Activated naive CD8-positive, alpha-beta T cell treated with anti-CD3 and anti-CD28 coated beads, Interleukin-2, amount 10 ng/mL, durations not matched to agents 7 days and 5 days (primary cell): ENCODE measurements around the gene TEKT3. TPM values are rescaled to one million over a fixed set of nuclear protein-coding genes. Genes with fewer than 3 reads are reported as not detected.

ENCODE experiments used
- ATAC-seq: fragments of 150-1000 bp; cut with Tn5 transposase; one replicate; pipeline ENCODE4 v1.10.0; 2021; ENCODE audit warnings: low read depth, moderate library complexity
- POLR2A ChIA-PET: fragments of 350-600 bp; sonication (Branson Sonifier 250); formaldehyde crosslinking; loops from one replicate; lab custom pipeline; 2021; ENCODE audit warnings: antibody characterized with exemption; lab: Charles Lee
- DNase-seq: peaks from one replicate; pipeline ENCODE4 v3.0.0; 2021
- H3K27ac Mint-ChIP-seq: one replicate; pipeline ENCODE4 v1.8.0; 2022; ENCODE audit warnings: mild to moderate bottlenecking, mixed read lengths
- H3K27me3 Mint-ChIP-seq: one replicate; pipeline ENCODE4 v1.8.0; 2022; ENCODE audit warnings: mild to moderate bottlenecking, moderate library complexity, mixed read lengths
- H3K36me3 Mint-ChIP-seq: one replicate; pipeline ENCODE4 v1.8.0; 2021; ENCODE audit warnings: mild to moderate bottlenecking, mixed read lengths
- H3K4me1 Mint-ChIP-seq: one replicate; pipeline ENCODE4 v1.8.0; 2021; ENCODE audit warnings: mixed read lengths
- H3K4me3 Mint-ChIP-seq: one replicate; pipeline ENCODE4 v1.8.0; 2022; ENCODE audit warnings: mild to moderate bottlenecking, moderate library complexity, mixed read lengths
- H3K9me3 Mint-ChIP-seq: one replicate; pipeline ENCODE4 v1.8.0; 2021; ENCODE audit warnings: mixed read lengths
- total RNA-seq, 2 experiments: library from RNA; stranded (reverse); gene quantifications; one replicate each; pipeline ENCODE4 v1.2.3, GENCODE V29; 2021

Gene TEKT3
- total RNA-seq, 2 experiments from 2014 or later, result not detected

DNA sequence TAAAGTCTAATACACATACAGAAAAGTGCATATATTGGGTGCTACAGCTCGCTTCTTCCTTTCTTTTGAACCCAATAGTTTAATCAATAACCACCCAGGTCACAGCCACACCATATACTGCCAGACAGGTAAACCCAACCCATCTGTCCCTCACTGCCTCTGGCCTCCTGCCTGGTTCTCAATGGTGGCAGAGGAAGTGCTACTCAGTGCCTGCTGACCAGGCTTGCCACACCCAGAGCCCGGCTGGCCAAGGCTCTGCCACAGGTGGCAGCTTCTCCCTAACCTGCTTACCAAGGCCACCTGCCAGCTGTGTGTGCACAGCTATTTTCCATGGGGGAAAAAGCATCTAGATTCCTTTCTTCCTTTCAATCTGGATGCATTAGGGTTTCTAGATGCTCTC, 76.9 kb downstream of the TEKT3 start:
- POLR2A ChIA-PET, result no interaction called here
- H3K36me3 Mint-ChIP-seq, result no peaks in the 10 kb centered on the region
- H3K27me3 Mint-ChIP-seq, result peaks cover 75% of the 10 kb centered on the region
- peaks cover 10% of the 10 kb centered on the region for H3K4me1 Mint-ChIP-seq
- H3K27ac Mint-ChIP-seq, result no peak overlapping the region
- ATAC-seq, result no peak
- no peak for DNase-seq
- no peak overlapping the region for H3K4me3 Mint-ChIP-seq
- H3K9me3 Mint-ChIP-seq, result no peaks in the 10 kb centered on the region

DNA sequence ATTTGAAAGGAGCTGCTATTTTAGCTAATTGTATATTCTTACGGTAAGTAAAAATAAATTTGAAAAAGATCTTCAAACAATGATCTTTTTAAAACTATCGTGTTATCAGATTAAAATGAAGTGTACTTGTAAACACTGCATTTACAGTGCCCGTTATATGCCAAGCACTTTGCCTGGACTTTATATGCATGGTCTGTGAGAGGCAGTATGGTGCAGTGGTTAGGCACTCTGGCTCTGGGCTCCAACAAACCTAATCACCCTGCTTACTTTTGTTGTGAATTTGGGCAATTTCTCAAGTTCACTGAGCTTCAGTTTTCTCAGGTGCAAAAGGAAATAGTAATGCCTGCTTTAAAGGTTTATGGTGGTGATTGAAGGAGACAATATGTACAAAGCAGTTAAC, 77.7 kb downstream of the TEKT3 start:
- no peak overlapping the region for H3K4me3 Mint-ChIP-seq
- ATAC-seq, result no peak
- POLR2A ChIA-PET, result no interaction called here
- H3K27ac Mint-ChIP-seq, result no peak overlapping the region
- no peaks in the 10 kb centered on the region for H3K36me3 Mint-ChIP-seq
- no peaks in the 10 kb centered on the region for H3K9me3 Mint-ChIP-seq
- peaks cover 10% of the 10 kb centered on the region for H3K4me1 Mint-ChIP-seq
- peaks cover 84% of the 10 kb centered on the region for H3K27me3 Mint-ChIP-seq
- no peak for DNase-seq

DNA sequence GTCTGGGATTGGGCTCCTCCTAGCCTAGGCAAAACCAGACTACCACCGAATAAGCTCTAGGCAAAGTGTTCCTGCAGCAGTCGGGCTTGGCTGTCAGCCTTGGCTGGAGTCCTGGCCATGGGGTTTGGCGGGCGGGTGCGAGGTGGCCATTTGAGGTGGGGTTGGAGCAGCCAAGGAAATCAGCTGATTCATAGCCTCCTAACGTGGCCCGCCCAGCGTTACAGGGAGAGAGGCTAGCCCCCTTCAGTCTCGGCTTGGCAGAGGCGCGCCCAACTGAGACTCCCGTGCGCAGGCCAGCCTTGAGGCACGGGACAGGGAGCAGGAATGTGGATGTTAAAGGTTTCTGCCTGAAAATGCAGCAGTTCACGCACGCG, 78.2 kb downstream of the TEKT3 start:
- H3K4me1 Mint-ChIP-seq, result peaks cover 10% of the 10 kb centered on the region
- no peaks in the 10 kb centered on the region for H3K36me3 Mint-ChIP-seq
- DNase-seq (no peak), ATAC-seq (no peak)
- H3K27ac Mint-ChIP-seq, result no peak overlapping the region
- POLR2A ChIA-PET, result no interaction called here
- no peaks in the 10 kb centered on the region for H3K9me3 Mint-ChIP-seq
- peaks cover 88% of the 10 kb centered on the region for H3K27me3 Mint-ChIP-seq
- no peak overlapping the region for H3K4me3 Mint-ChIP-seq

DNA sequence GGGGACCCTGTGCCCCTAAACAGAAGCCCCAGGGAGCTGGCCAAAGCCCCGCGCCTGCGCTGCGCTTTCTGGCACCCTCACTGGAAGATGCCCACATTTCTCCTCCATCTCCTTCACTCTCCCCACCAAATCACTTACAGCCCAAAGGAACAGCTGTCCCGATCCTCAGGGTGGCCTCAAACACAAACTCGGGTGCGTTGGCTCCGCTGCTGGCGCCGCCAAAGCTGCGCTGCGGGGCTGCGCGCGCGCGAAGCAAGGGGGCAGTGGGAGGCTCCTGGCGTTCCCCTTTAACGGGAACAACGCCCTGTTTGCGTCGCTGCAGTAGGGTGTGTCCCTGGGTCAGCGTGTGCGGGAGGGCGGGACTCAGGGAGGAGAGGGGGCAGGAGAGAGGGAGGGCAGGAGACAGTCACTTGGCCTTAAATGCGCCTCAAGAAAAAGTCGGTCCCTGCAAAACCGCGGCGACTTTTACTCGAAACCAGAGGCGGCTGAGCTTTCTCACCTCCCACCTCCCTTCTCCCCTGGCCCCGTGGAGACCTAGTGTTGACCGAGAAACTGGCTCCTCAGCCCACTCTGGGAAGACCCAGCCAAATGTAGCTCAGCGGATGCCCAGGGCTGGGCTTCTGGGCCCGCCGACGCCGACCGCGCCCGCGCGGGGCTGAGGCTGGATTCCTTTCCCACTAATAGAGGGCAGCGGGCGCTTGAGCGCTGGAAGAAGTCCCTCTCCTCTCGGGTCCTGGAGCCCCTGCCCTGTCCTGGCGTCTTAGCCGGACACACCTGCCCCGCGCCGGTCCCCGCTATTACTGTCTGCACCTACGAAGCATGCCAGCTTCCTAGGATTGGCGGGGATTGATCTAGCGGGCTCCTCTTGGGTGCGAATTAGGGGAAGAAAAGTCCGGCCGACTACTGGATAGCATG, 78.8 kb downstream of the TEKT3 start:
- DNase-seq (peak; percentile 31), ATAC-seq (no peak)
- Mint-ChIP-seq H3K27ac (no peak overlapping the region), H3K36me3 (no peaks in the 10 kb centered on the region), H3K4me3 (peak overlapping the region; percentile 35), H3K9me3 (no peaks in the 10 kb centered on the region), H3K4me1 (peaks cover 14% of the 10 kb centered on the region), H3K27me3 (peaks cover 90% of the 10 kb centered on the region)
- POLR2A ChIA-PET, result no interaction called here

DNA sequence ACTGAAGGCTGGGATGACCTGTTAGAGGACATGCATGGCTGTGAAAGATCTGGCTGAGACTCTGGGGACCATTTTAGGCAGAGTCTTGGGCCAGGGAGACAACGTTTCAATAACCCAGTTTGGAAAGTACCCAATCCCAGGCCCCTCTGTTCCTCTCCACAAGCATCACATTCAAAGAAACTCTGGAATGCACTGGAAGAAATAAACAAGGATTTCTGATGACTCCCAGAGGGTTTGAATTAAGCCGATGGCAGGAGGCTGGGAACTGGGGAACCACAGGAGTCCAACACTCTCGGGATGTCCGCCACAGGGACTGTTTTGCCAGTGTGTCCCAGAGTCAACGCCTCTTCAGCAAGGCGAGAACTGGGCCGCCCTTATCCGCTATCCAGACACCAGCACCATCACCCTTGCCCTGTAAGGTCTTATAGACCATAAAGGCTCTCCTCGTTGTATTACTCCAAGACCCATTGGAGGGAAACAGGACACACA, 79.6 kb downstream of the TEKT3 start:
- ATAC-seq (no peak), DNase-seq (no peak)
- Mint-ChIP-seq H3K27me3 (peaks cover 88% of the 10 kb centered on the region), H3K9me3 (no peaks in the 10 kb centered on the region), H3K4me1 (peaks cover 20% of the 10 kb centered on the region), H3K27ac (no peak overlapping the region), H3K36me3 (no peaks in the 10 kb centered on the region), H3K4me3 (no peak overlapping the region)
- POLR2A ChIA-PET, result no interaction called here

DNA sequence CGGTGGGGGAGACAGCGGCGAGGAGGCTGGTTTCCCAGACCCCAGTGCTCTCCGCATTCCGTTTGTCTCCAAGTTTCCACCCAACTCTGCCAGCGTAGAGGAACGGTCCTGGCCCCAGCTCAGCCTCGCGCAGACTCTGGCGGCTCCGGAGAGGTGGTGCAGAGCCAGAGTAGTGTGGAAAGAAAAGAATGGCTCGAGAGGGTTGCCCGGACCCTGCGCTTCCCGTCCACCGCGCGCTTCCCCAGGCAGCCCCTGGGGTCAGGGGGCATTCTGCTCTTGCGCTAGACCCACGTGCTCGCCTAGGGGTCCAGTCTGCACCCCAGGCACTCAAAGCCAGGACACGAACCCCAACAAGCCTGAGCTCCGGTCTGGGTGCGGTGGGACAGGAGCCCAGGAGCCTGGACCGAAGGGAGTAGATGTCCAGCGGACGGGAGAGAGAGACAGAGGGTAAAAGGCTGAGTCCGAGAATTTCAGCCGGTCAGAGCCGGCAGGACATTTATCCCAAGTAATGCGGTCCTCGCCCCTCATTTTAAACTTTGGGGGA, 80.1 kb downstream of the TEKT3 start:
- H3K9me3 Mint-ChIP-seq, result no peaks in the 10 kb centered on the region
- H3K27me3 Mint-ChIP-seq, result peaks cover 88% of the 10 kb centered on the region
- H3K4me1 Mint-ChIP-seq, result peaks cover 22% of the 10 kb centered on the region
- DNase-seq (no peak), ATAC-seq (peak; percentile 16)
- H3K27ac Mint-ChIP-seq, result no peak overlapping the region
- H3K4me3 Mint-ChIP-seq, result peak overlapping the region; percentile 77
- no peaks in the 10 kb centered on the region for H3K36me3 Mint-ChIP-seq
- POLR2A ChIA-PET, result no interaction called here

DNA sequence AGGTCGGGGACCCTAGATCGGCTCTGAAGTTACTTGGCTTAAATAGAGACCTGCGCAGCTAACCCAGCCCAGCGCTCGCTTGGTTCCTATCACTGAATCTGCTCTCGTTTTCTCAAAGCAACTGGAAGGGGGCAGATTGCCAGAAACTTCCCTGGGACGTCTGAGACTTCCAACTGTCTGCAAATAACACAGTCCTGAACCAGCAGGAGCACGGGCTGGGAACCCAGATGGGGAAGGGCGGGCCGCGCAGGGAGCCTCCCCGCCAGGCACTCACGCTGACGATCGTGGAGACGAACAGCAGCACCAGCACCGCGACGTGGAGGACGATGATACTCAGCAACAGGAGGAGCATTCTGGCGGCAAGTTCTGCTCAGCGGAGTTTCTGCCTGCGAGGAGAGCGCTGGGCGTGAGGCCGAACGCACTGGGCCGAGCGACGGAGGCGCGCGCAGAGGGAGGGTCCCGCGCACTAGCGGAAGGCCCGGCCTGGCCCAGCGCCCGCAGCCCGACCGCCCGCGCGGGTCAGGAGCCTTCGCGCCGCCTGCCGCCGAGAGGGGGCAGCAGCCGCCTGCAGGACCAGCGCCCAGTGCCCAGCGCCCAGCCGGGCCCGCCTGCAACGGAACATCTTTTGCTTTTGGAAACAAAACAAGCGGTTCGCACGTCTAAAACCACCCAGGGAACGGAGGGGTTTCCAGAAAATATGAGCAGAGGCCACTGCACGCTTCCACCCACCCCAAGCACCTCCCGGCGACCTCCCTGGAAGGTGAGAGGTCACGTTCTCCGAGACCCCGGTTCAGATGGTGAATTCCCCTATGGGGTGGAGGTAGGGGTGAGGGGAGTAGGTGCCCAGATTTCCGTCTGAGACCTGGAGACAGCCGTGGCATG, 80.8 kb downstream of the TEKT3 start:
- POLR2A ChIA-PET, result no interaction called here
- Mint-ChIP-seq H3K4me3 (peak overlapping the region; percentile 87), H3K9me3 (no peaks in the 10 kb centered on the region)

DNA sequence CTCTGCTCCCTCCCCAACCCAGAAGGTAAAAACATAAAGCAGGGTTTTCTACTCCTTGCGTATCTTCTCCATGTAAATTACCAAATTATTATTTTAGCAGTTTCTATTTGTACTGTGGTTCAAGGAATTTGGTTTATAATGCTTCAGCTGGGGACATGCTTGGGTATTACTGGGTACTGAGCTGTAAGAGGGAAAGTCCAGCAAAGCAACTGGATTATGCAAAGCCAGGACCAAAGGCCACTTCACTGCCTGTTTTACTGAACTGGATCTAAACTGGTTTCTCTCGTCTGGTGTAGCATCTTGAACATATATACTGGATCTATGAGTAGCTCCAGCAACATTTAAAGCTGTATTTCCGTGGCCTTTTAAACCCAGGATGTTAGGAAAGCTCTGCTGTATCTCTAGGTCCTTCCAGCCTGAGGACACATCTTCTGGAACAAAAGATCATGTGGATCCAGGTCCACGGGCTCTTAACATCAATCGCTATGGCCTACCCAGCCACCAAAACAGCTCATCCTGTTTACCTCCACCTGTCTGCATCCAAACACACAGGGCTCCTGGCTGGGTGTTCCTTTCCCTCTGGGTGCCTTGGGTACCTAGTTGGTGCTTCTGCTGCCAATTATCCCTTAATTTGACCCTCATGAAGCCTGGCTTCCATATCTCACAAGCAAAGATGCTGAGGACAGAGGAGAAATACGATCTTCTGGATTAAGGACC, 83.4 kb downstream of the TEKT3 start:
- H3K9me3 Mint-ChIP-seq, result no peaks in the 10 kb centered on the region
- POLR2A ChIA-PET, result interaction anchor here (0.8 kb wide), 1 partner anchor 245 kb away, joined by 4 read pairs; no protein-coding TSS in a partner anchor
- peaks cover 59% of the 10 kb centered on the region for H3K27me3 Mint-ChIP-seq
- H3K4me1 Mint-ChIP-seq, result peaks cover 22% of the 10 kb centered on the region
- H3K36me3 Mint-ChIP-seq, result no peaks in the 10 kb centered on the region
- no peak for ATAC-seq
- H3K4me3 Mint-ChIP-seq, result no peak overlapping the region
- DNase-seq, result no peak
- no peak overlapping the region for H3K27ac Mint-ChIP-seq

More for the DNA sequence above, 80.8 kb downstream of the TEKT3 start:
- peaks cover 22% of the 10 kb centered on the region for H3K4me1 Mint-ChIP-seq
- ATAC-seq, result peak; percentile 83
- peak; percentile 83 for DNase-seq
- H3K27ac Mint-ChIP-seq, result peak overlapping the region; percentile 51
- H3K27me3 Mint-ChIP-seq, result peaks cover 83% of the 10 kb centered on the region
- H3K36me3 Mint-ChIP-seq, result no peaks in the 10 kb centered on the region

DNA sequence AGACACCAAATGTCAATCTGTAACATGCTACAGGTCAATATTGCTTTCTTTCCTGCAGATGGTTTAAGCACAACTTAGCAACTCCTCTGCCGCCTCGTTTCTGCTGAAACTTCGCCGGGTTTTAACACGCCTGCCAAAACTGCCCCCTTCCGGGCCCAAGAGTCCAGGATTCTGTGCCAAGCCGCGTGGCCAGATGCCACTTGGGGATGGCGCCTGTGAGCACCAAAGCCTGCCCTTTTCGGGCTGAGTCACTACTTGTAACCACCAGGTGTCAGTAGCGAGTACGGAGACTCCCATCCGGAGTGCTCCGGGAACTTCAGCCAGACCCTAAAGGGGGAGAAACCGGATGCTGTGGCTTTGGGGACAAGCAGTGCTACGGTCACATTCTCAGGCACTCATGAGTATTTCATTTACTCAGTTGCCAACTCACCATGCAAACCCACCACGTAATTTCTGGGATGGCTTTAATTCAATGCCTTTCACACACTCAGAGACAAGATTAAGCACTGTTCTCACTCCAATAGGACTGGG, 84.1 kb downstream of the TEKT3 start:
- H3K4me1 Mint-ChIP-seq, result peaks cover 22% of the 10 kb centered on the region
- DNase-seq (peak; percentile 62), ATAC-seq (peak; percentile 42)
- H3K27me3 Mint-ChIP-seq, result peaks cover 53% of the 10 kb centered on the region
- no peaks in the 10 kb centered on the region for H3K36me3 Mint-ChIP-seq
- no peaks in the 10 kb centered on the region for H3K9me3 Mint-ChIP-seq
- peak overlapping the region; percentile 66 for H3K4me3 Mint-ChIP-seq
- POLR2A ChIA-PET, result interaction anchor here (0.8 kb wide), 1 partner anchor 246 kb away, joined by 4 read pairs; no protein-coding TSS in a partner anchor
- H3K27ac Mint-ChIP-seq, result no peak overlapping the region

DNA sequence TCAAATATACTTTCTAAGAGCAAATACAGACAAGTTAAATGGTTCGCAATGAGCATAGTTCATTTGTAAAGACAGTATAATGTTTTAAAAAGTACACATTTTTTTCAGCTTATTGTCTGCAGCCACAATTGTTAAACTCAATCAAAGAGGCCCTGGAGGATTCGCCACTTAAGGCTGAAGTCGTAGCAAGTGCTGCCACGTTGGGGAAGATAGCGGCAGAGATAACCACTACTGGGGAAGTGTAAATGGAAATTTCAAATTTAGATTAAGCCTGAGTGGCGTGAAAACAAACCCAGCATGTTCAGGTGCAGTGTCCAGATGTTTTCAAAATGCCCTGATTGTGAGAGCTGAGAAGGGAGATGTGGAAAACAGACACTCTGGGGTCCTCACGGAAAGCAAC, 84.7 kb downstream of the TEKT3 start:
- no peaks in the 10 kb centered on the region for H3K36me3 Mint-ChIP-seq
- no peaks in the 10 kb centered on the region for H3K9me3 Mint-ChIP-seq
- no peak for ATAC-seq
- peaks cover 19% of the 10 kb centered on the region for H3K4me1 Mint-ChIP-seq
- H3K4me3 Mint-ChIP-seq, result no peak overlapping the region
- H3K27me3 Mint-ChIP-seq, result peaks cover 46% of the 10 kb centered on the region
- H3K27ac Mint-ChIP-seq, result no peak overlapping the region
- POLR2A ChIA-PET, result no interaction called here
- DNase-seq, result no peak

DNA sequence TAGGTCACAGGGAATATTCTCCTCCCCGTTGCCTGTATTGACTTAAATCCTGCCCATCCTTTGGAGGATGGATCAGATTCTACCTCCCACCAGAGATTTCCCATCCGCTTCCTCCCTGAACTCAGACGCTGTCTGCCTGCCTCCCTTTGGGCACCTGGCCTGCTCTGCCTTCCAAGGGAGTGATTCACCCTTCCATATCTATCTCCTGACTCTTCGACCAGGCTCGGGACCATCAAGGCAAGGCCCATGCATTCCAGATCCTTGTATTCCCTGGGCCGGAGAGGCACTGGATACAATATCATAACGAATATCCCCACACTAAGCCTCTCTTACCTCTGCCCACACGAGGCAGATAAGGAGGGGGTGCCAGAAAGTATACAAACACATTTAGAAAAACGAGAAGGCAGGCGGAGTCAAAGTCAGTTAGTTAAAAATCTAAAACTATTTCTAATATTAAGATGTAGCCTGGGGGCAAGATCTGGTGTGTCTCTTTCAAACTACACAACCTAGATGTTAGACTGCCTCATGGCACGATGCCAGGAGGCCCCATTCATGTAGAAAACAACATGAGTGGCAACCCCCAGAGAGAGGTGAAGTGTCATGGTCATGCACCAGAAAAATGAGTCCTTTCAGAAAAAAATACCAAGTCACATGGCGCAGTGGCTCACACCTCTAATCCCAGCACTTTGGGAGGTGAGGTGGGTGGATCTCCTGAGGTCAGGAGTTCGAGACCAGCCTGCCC, 85.5 kb downstream of the TEKT3 start:
- Mint-ChIP-seq H3K27ac (no peak overlapping the region), H3K4me1 (peaks cover 19% of the 10 kb centered on the region), H3K36me3 (no peaks in the 10 kb centered on the region), H3K4me3 (no peak overlapping the region), H3K9me3 (no peaks in the 10 kb centered on the region), H3K27me3 (peaks cover 38% of the 10 kb centered on the region)
- DNase-seq (no peak), ATAC-seq (no peak)
- POLR2A ChIA-PET, result no interaction called here
